ENCODE data around the gene MICA. TPM values are rescaled to one million over a fixed set of nuclear protein-coding genes. Genes with fewer than 3 reads are reported as not detected.

The MICA gene
- total and polyA plus RNA-seq, 9 of the 15 experiments (the other 6 are each of a cell fraction or from before 2014, with no cell fraction given): 11.8 to 24.6 (median 16.7) TPM

DNA sequence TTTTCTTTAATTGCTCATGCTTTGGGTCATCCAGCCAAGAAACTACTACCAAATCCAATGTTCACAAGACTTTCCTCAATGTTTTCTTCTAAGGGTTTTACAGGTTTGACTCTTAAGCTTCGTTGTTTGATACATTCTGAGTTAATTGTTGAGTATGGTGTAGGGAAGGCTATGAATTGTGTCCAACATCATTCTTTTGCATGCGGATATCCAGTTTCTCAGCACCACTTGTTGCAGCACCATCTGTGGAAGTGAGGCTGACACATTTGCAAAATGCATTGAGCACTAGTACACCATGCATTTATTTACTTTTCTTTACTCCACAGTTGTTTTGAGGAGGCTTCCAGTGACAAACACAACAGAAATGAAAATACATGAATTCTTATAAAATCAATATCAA is 17.2 kb downstream of the MICA start:
- Histone ChIP-seq H3K27me3 (ENCODE audit: control insufficient read depth in 2 of 2, insufficient read depth in 2 of 2, low read length in 2 of 2) (peaks cover 0 to 14% of the 10 kb centered on the region in 2 experiments; a peak in 2 of 5 replicates), H3K36me3 (ENCODE audit: control insufficient read depth, insufficient read depth, low read length) (peaks cover 10% of the 10 kb centered on the region; the same call in 1 of the 3 replicates), H3K79me2 (ENCODE audit: control insufficient read depth, insufficient read depth, low read length) (no peaks in the 10 kb centered on the region), H3K9me1 (ENCODE audit: control insufficient read depth, insufficient read depth, low read length) (no peaks in the 10 kb centered on the region), H3K27ac (ENCODE audit: extremely low read depth, low read depth, low read length) (no peak overlapping the region), H3K9ac (ENCODE audit: insufficient read depth in 1 of 2, low read depth in 2 of 2, low read length in 2 of 2) (no peak overlapping the region), H2AFZ (ENCODE audit: low read depth, low read length) (no peak overlapping the region), H3K4me1 (replicated peaks in 1 of 2; ENCODE audit: control insufficient read depth in 2 of 2, insufficient read depth in 2 of 2, low read length in 2 of 2) (peaks cover 0 to 5% of the 10 kb centered on the region in 2 experiments; a peak in 3 of 5 replicates), H3K9me3 (replicated peaks; ENCODE audit: control insufficient read depth, insufficient read depth, low read depth, low read length) (no peaks in the 10 kb centered on the region), H3K4me3 (no peak overlapping the region), H3K4me2 (ENCODE audit: insufficient read depth, low read length) (no peak overlapping the region), H4K20me1 (replicated peaks; ENCODE audit: control insufficient read depth, insufficient read depth, low read length) (no peaks in the 10 kb centered on the region)
- ChIA-PET POLR2A (interaction anchor here (0.8 kb wide), 1 partner anchor 11 kb away, joined by 3 read pairs; no protein-coding TSS in a partner anchor), CTCF (ENCODE audit: low intra/inter-chr PET ratio) (no interaction called here)
- TF ChIP-seq ZNF77 (CRISPR knock-in tag; IDR thresholded peaks at IDR 0.05) (no peak), PHTF2 (CRISPR knock-in tag; IDR thresholded peaks at IDR 0.05) (no peak), BDP1 (IDR thresholded peaks at IDR 0.05; ENCODE audit: insufficient read depth, insufficient read length) (no peak), ZNF639 (CRISPR knock-in tag; conservative IDR thresholded peaks at IDR 0.05 in 1 of 2, IDR thresholded peaks at IDR 0.05 in 1 of 2) (no peak)
- TF ChIP-seq, protein P1, sequence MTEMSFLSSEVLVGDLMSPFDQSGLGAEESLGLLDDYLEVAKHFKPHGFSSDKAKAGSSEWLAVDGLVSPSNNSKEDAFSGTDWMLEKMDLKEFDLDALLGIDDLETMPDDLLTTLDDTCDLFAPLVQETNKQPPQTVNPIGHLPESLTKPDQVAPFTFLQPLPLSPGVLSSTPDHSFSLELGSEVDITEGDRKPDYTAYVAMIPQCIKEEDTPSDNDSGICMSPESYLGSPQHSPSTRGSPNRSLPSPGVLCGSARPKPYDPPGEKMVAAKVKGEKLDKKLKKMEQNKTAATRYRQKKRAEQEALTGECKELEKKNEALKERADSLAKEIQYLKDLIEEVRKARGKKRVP (CRISPR knock-in tag; IDR thresholded peaks at IDR 0.05): no peak
- TF ChIP-seq, protein P2, sequence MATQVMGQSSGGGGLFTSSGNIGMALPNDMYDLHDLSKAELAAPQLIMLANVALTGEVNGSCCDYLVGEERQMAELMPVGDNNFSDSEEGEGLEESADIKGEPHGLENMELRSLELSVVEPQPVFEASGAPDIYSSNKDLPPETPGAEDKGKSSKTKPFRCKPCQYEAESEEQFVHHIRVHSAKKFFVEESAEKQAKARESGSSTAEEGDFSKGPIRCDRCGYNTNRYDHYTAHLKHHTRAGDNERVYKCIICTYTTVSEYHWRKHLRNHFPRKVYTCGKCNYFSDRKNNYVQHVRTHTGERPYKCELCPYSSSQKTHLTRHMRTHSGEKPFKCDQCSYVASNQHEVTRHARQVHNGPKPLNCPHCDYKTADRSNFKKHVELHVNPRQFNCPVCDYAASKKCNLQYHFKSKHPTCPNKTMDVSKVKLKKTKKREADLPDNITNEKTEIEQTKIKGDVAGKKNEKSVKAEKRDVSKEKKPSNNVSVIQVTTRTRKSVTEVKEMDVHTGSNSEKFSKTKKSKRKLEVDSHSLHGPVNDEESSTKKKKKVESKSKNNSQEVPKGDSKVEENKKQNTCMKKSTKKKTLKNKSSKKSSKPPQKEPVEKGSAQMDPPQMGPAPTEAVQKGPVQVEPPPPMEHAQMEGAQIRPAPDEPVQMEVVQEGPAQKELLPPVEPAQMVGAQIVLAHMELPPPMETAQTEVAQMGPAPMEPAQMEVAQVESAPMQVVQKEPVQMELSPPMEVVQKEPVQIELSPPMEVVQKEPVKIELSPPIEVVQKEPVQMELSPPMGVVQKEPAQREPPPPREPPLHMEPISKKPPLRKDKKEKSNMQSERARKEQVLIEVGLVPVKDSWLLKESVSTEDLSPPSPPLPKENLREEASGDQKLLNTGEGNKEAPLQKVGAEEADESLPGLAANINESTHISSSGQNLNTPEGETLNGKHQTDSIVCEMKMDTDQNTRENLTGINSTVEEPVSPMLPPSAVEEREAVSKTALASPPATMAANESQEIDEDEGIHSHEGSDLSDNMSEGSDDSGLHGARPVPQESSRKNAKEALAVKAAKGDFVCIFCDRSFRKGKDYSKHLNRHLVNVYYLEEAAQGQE (IDR thresholded peaks at IDR 0.05; ENCODE audit: borderline replicate concordance): no peak
- TF ChIP-seq, protein P2 (CRISPR knock-in tag; IDR thresholded peaks at IDR 0.05; ENCODE audit: low read depth): no peak
- TF ChIP-seq, protein P3, sequence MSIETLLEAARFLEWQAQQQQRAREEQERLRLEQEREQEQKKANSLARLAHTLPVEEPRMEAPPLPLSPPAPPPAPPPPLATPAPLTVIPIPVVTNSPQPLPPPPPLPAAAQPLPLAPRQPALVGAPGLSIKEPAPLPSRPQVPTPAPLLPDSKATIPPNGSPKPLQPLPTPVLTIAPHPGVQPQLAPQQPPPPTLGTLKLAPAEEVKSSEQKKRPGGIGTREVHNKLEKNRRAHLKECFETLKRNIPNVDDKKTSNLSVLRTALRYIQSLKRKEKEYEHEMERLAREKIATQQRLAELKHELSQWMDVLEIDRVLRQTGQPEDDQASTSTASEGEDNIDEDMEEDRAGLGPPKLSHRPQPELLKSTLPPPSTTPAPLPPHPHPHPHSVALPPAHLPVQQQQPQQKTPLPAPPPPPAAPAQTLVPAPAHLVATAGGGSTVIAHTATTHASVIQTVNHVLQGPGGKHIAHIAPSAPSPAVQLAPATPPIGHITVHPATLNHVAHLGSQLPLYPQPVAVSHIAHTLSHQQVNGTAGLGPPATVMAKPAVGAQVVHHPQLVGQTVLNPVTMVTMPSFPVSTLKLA (conservative IDR thresholded peaks at IDR 0.05): no peak
- in situ Hi-C loops (cut with MboI): no loop called here
- intact Hi-C loops (cut with micrococcal nuclease): no loop called here
- no peak for FAIRE-seq
- 18% methylated on average over 2 of the region's 2 CpGs for WGBS (ENCODE audit: insufficient coverage, low coverage, missing lambda C conversion rate)
- no peak for DNase-seq (ENCODE audit: extremely low read depth in 1 of 4, low spot score in 3 of 4)
- BruUV-seq (replicated peaks): no TSS peak
- no peak for ATAC-seq
